Measurements from ENCODE around the gene CYP19A1. TPM values are rescaled to one million over a fixed set of nuclear protein-coding genes. Genes with fewer than 3 reads are reported as not detected.

The CYP19A1 gene
- total and polyA plus RNA-seq, 8 donors = 0.09 to 2.5 (median 0.28) TPM; not detected in 1

DNA sequence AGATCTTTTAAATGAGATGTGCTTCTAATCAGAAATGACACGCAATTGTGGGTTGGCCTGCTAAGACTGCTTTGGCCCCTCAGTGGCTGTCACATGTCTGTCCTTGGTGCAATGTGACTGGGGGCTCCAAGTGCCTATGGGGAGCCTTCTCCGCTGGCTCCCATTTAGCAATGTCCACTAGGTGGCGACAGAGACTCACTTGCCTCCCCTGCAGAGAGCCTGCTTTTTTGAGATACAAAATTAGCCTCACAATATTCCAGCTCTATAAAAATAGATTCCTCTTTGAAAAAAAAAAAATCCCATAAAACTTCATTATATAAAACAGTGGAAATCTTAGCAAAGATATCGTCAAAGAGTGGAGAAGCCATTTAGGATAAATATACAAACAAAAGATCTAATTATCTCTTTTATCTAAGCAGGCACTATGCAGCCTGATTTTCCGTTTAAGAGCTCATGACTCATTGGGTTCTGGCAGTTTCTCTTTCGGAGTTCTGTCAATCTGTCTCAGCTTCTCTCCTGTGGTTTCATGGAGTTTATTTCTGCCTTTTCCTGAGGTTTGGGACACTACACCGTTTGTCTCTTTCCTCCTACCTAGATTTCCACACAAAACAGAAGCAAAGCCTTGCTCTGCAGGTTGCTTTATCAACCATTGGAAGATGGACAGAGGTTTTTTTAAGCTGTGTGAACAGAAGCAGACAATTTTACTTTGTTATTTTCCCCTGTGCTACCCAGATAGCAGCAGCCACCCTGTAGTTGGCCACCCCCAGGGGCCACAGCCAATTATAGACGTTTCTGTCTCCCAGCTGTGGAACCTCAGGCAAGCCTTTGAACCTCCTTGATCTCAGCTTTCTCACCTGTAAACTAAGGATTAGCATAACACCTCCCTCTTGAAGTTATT lies 175.3 kb downstream of the CYP19A1 start:
- no peaks in the 10 kb centered on the region for H3K4me1 ChIP-seq
- peak; percentile 84 to 98 (median 94) for ATAC-seq
- WGBS, 2 donors = 3 to 4% methylated on average over 8 of the region's 8 CpGs
- no peaks in the 10 kb centered on the region for H3K36me3 ChIP-seq
- intact Hi-C loops (cut with DNase I) = loop anchor here in 2 of 3 donors (10.0 kb wide), 1 partner anchor 222 kb away; no protein-coding TSS in a partner anchor
- no peak overlapping the region for H3K4me3 ChIP-seq
- H3K9me3 ChIP-seq = no peaks in the 10 kb centered on the region
- H3K27ac ChIP-seq = no peak overlapping the region
- no peaks in the 10 kb centered on the region for H3K27me3 ChIP-seq
- peak; percentile 64 for FAIRE-seq
- DNase-seq = peak in 5 of 6 donors; percentile 30 to 75 (median 54)
- peak; percentile 82 to 98 (median 89) for TF ChIP-seq CTCF (IDR thresholded peaks at IDR 0.05)

DNA sequence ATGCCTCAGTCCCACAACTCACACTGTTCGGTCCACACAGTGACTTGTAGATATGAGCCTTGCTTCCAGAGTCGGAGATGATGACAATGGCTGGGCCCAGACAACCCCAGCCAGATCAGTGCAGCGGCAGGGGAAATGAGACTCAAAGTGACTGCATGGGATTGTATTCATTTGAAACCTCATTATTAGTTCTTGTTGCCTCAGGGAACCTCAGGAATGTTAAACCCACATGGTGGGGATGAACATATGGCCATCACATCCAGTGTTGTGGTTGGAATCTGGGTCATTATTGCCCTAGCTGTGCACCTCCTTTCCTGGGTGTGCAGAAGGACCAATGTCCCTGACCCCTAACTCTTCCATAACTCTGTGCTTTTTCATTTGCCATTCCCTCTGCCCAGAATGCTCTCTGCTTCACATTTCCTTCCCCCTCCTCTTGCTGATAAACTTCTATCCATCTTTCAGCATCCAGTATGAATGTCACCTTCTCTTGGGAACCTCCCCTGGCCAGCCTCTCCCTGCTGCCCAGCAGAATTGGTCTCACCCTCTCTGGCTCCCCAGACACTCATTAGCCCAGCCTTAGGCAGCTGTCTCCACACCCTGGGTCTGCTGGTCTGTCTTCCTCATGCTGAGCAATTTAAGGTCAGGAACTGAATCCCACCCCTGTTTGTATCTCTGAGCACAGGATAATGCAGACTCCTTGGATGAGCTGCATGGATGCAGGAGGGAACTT lies 176.7 kb downstream of the CYP19A1 start:
- H3K4me3 ChIP-seq = no peak overlapping the region
- DNase-seq (no peak), ATAC-seq (no peak), FAIRE-seq (no peak)
- H3K27ac ChIP-seq = no peak overlapping the region
- intact Hi-C loops (cut with DNase I) = loop anchor here in 2 of 3 donors (10.0 kb wide), 1 partner anchor 223 kb away; no protein-coding TSS in a partner anchor
- WGBS, 2 donors = 68 to 69% methylated on average over 3 of the region's 3 CpGs
- TF ChIP-seq CTCF (IDR thresholded peaks at IDR 0.05) = no peak
- no peaks in the 10 kb centered on the region for H3K36me3 ChIP-seq
- H3K9me3 ChIP-seq = no peaks in the 10 kb centered on the region
- no peaks in the 10 kb centered on the region for H3K27me3 ChIP-seq
- H3K4me1 ChIP-seq = no peaks in the 10 kb centered on the region

- intact Hi-C loops (cut with DNase I) = loop anchor here in 2 of 3 donors (10.0 kb wide), 1 partner anchor 224 kb away; no protein-coding TSS in a partner anchor
Measured at GRCh38 chr15:51160484-51160883, 177.9 kb downstream of the CYP19A1 start.

More at GRCh38 chr15:51160484-51160883, 177.9 kb downstream of the CYP19A1 start:
- DNase-seq = no peak
- WGBS, 2 donors = 52 to 65% methylated on average over 7 of the region's 7 CpGs
- Histone ChIP-seq H3K36me3 (no peaks in the 10 kb centered on the region), H3K4me1 (no peaks in the 10 kb centered on the region), H3K27me3 (no peaks in the 10 kb centered on the region), H3K27ac (no peak overlapping the region), H3K9me3 (no peaks in the 10 kb centered on the region), H3K4me3 (no peak overlapping the region)
- ATAC-seq = no peak
- no peak for TF ChIP-seq CTCF (IDR thresholded peaks at IDR 0.05)
- FAIRE-seq = no peak

Small RNA genes within 50 kb of the gene (microRNA-seq; reads per million reads assigned to microRNA genes)
- gene MIR4713 (0 reads per million in 2 donors), gene MIR7973-1 (0 reads per million in 2 donors), gene MIR7973-2 (0 reads per million in 2 donors)

Other genes with a start within 250 kb of the CYP19A1 start
- gene TNFAIP8L3, start 243.7 kb downstream of the CYP19A1 start, total RNA-seq = 1 to 10 TPM in 2 of 6 donors, under 1 TPM in 4; 0.09 to 1.8 (median 0.70) TPM
- under 1 TPM; 0.68 to 0.87 TPM for gene TNFAIP8L3, start 243.7 kb downstream of the CYP19A1 start, polyA plus RNA-seq
- gene GLDN, start 3.1 kb upstream of the CYP19A1 start, total RNA-seq = 10 to 100 TPM in 1 of 6 donors, under 1 TPM in 3, not detected in 2; 0.54 to 16.8 (median 0.70) TPM
- gene GLDN, start 3.1 kb upstream of the CYP19A1 start, polyA plus RNA-seq = under 1 TPM; 0.23 to 0.68 TPM